PC-3 (cell line): ENCODE data around the gene ZNF746. TPM values are rescaled to one million over a fixed set of nuclear protein-coding genes. Genes with fewer than 3 reads are reported as not detected.
"Not testable (repeated sequence)": the region's sequence is repeated elsewhere in the genome, so short reads cannot be mapped to it uniquely, and the experiment has no call there.

ENCODE experiments used
- ATAC-seq: fragments of 200-7000 bp; cut with Tn5 transposase; 2 replicates; pipeline ENCODE4 v1.9.1; 2020; ENCODE audit warnings: mild to moderate bottlenecking, moderate library complexity
- BruUV-seq: library from RNA; stranded (reverse); fragments of 400-500 nt; replicated peaks from 2 replicates; lab custom pipeline; 2021; lab: Mats Ljungman, UMichigan
- CTCF ChIA-PET: fragments of 300-600 bp; sonication (Branson Sonifier 250); formaldehyde crosslinking; loops from one replicate; lab custom pipeline; 2022; ENCODE audit warnings: antibody characterized with exemption; lab: Charles Lee
- POLR2A ChIA-PET: fragments of 300-600 bp; sonication (Branson Sonifier 250); formaldehyde crosslinking; loops from one replicate; lab custom pipeline; 2022; ENCODE audit warnings: antibody characterized with exemption; ENCODE audit not compliant: unreplicated experiment; lab: Charles Lee
- DNase-seq: peaks from one replicate; pipeline ENCODE4 v3.0.0-alpha.2; 2015
- H2AFZ ChIP-seq: fragments of 300-600 bp; sonication (generic); 2 replicates; pipeline ENCODE4 v1.6.0; 2016; ENCODE audit warnings: antibody characterized with exemption, low read length
- H3F3A ChIP-seq: fragments of 300-600 bp; sonication (generic); one replicate; pipeline ENCODE4 v1.6.0; 2017; ENCODE audit warnings: antibody characterized with exemption, low read length, control low read depth, mild to moderate bottlenecking; ENCODE audit not compliant: unreplicated experiment
- H3K27ac ChIP-seq: fragments of 300-600 bp; sonication (generic); 2 replicates; pipeline ENCODE4 v1.5.1; 2016; ENCODE audit warnings: mild to moderate bottlenecking, low read length
- H3K27me3 ChIP-seq: fragments of 300-600 bp; sonication (generic); 2 replicates; pipeline ENCODE4 v1.6.1; 2016; ENCODE audit warnings: low read length, mixed read lengths
- H3K36me3 ChIP-seq: fragments of 300-600 bp; sonication (generic); 2 replicates; pipeline ENCODE4 v1.6.1; 2016; ENCODE audit warnings: low read depth, mixed run types, low read length, mixed read lengths
- H3K4me1 ChIP-seq: fragments of 300-600 bp; sonication (generic); 2 replicates; pipeline ENCODE4 v1.5.1; 2016; ENCODE audit warnings: low read length; ENCODE audit not compliant: insufficient read depth
- H3K4me2 ChIP-seq: fragments of 300-600 bp; sonication (generic); 2 replicates; pipeline ENCODE4 v1.6.0; 2016; ENCODE audit warnings: low read length
- H3K4me3 ChIP-seq: fragments of 300-600 bp; sonication (generic); 2 replicates; pipeline ENCODE4 v1.5.1; 2016; ENCODE audit warnings: mild to moderate bottlenecking, low read length, mixed read lengths
- H3K79me2 ChIP-seq: fragments of 300-600 bp; sonication (generic); 2 replicates; pipeline ENCODE4 v1.6.1; 2017; ENCODE audit warnings: low read length, mixed read lengths
- H3K9ac ChIP-seq: fragments of 300-600 bp; sonication (generic); 2 replicates; pipeline ENCODE4 v1.6.0; 2016; ENCODE audit warnings: mild to moderate bottlenecking, low read length
- H3K9me2 ChIP-seq: fragments of 300-600 bp; sonication (generic); replicated peaks from 2 replicates; pipeline ENCODE4 v1.6.1; 2016; ENCODE audit warnings: mixed run types, low read length, mixed read lengths
- H3K9me3 ChIP-seq: fragments of 300-600 bp; sonication (generic); 2 replicates; pipeline ENCODE4 v1.6.1; 2016; ENCODE audit warnings: low read length, mixed read lengths
- H4K20me1 ChIP-seq: fragments of 300-600 bp; sonication (generic); 2 replicates; pipeline ENCODE4 v1.6.1; 2016; ENCODE audit warnings: low read length, mixed read lengths
- EZH2 ChIP-seq: fragments of 300-600 bp; sonication (generic); IDR thresholded peaks from one replicate; pipeline ENCODE4 v1.6.1; 2017; ENCODE audit warnings: antibody characterized with exemption, mild to moderate bottlenecking, low read length; ENCODE audit not compliant: unreplicated experiment
- EZH2phosphoT487 ChIP-seq: fragments of 300-600 bp; sonication (generic); IDR thresholded peaks from 2 replicates; pipeline ENCODE4 v1.6.1; 2018; ENCODE audit warnings: mild to moderate bottlenecking, antibody characterized with exemption, low read length, borderline replicate concordance
- intact Hi-C: fragments of 100-400 bp; cut with micrococcal nuclease; formaldehyde crosslinking; loops from 2 replicates; pipeline ENCODE4 v1.9.0; 2023
- total RNA-seq: library from RNA; depleted of rRNA; stranded (reverse); fragments of >200 nt; gene quantifications from 2 replicates; pipeline ENCODE4 v1.2.3, GENCODE V29; 2014
- TF ChIP-seq, protein P1 (sequence below): fragments of 300-600 bp; sonication (generic); conservative IDR thresholded peaks from 2 replicates; pipeline ENCODE4 v1.5.1; 2017; ENCODE audit warnings: antibody characterized with exemption, low read depth, mild to moderate bottlenecking, low read length

Gene ZNF746
- total RNA-seq, 1 experiment from 2014 or later = 19.6 TPM

- ChIA-PET CTCF (no interaction called here), POLR2A (no interaction called here)
- Histone ChIP-seq H3K27ac (no peak overlapping the region), H3K9ac (no peak overlapping the region), H3K4me1 (no peaks in the 10 kb centered on the region), H3K4me2 (no peak overlapping the region), H4K20me1 (no peaks in the 10 kb centered on the region), H3K27me3 (no peaks in the 10 kb centered on the region), H2AFZ (no peak overlapping the region), H3F3A (no peaks in the 10 kb centered on the region), H3K4me3 (no peak overlapping the region), H3K9me3 (no peaks in the 10 kb centered on the region), H3K9me2 (no peaks in the 10 kb centered on the region), H3K79me2 (no peaks in the 10 kb centered on the region), H3K36me3 (peaks cover 23% of the 10 kb centered on the region)
- ATAC-seq = no peak
- no peak for DNase-seq
- TF ChIP-seq, protein P1, sequence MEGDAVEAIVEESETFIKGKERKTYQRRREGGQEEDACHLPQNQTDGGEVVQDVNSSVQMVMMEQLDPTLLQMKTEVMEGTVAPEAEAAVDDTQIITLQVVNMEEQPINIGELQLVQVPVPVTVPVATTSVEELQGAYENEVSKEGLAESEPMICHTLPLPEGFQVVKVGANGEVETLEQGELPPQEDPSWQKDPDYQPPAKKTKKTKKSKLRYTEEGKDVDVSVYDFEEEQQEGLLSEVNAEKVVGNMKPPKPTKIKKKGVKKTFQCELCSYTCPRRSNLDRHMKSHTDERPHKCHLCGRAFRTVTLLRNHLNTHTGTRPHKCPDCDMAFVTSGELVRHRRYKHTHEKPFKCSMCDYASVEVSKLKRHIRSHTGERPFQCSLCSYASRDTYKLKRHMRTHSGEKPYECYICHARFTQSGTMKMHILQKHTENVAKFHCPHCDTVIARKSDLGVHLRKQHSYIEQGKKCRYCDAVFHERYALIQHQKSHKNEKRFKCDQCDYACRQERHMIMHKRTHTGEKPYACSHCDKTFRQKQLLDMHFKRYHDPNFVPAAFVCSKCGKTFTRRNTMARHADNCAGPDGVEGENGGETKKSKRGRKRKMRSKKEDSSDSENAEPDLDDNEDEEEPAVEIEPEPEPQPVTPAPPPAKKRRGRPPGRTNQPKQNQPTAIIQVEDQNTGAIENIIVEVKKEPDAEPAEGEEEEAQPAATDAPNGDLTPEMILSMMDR = no peak
- TF ChIP-seq EZH2 (no peak), EZH2phosphoT487 (no peak)
- BruUV-seq = no TSS peak
- intact Hi-C loops = no loop called here
Measured at GRCh38 chr7:149448961-149449360, 48.6 kb downstream of the ZNF746 start.

DNA sequence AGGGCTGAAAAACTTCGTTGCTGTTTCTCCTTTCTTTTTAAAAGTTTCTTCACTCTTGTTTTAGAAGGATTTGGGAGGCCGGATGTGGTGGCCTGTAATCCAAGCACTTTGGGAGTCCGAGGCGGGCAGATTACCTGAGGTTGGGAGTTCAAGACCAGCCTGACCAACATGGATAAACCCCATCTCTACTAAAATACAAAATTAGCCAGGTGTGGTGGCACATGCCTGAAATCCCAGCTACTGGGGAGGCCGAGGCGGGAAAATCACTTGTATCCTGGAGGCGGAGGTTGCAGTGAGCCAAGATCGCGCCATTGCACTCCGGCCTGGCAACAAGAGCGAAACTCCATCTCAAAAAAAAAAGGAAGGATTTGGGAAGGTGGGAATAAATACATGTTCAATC lies 51.6 kb downstream of the ZNF746 start:
- H3K4me1 ChIP-seq, H3K9ac ChIP-seq, H3K9me2 ChIP-seq, H3F3A ChIP-seq, H3K9me3 ChIP-seq, ATAC-seq, H3K79me2 ChIP-seq, H4K20me1 ChIP-seq, BruUV-seq, intact Hi-C loops, H3K4me2 ChIP-seq, POLR2A ChIA-PET, CTCF ChIA-PET, DNase-seq, H3K4me3 ChIP-seq, H3K27ac ChIP-seq, H2AFZ ChIP-seq, H3K27me3 ChIP-seq: not testable (repeated sequence)
- H3K36me3 ChIP-seq = peaks cover 21% of the 10 kb centered on the region

GRCh38 chr7:149444287-149444686 lies 53.3 kb downstream of the ZNF746 start:
- no TSS peak for BruUV-seq
- intact Hi-C loops = no loop called here
- peaks cover 6% of the 10 kb centered on the region for H3K36me3 ChIP-seq
- ATAC-seq (no peak), DNase-seq (no peak)
- H3K27me3 ChIP-seq = no peaks in the 10 kb centered on the region
- no peak overlapping the region for H3K9ac ChIP-seq
- no peak overlapping the region for H3K4me2 ChIP-seq
- ChIA-PET POLR2A (no interaction called here), CTCF (no interaction called here)
- H3F3A ChIP-seq = no peaks in the 10 kb centered on the region
- H2AFZ ChIP-seq = no peak overlapping the region
- no peaks in the 10 kb centered on the region for H3K4me1 ChIP-seq
- no peaks in the 10 kb centered on the region for H3K79me2 ChIP-seq
- H3K9me3 ChIP-seq = no peaks in the 10 kb centered on the region
- no peaks in the 10 kb centered on the region for H4K20me1 ChIP-seq
- H3K9me2 ChIP-seq = no peaks in the 10 kb centered on the region
- no peak overlapping the region for H3K4me3 ChIP-seq
- no peak for TF ChIP-seq EZH2
- TF ChIP-seq EZH2phosphoT487 = no peak
- TF ChIP-seq, protein P1 = no peak
- H3K27ac ChIP-seq = no peak overlapping the region
